GM13977 (cell line): ENCODE results near the gene CERS4.
"Not testable (repeated sequence)": the region's sequence is repeated elsewhere in the genome, so short reads cannot be mapped to it uniquely, and the experiment has no call there.

Experiments
- DNase-seq: peaks from one replicate; pipeline ENCODE4 v3.0.0; 2012; ENCODE audit warnings: low spot score
- CTCF ChIP-seq: IDR thresholded peaks from 2 replicates; pipeline ENCODE4 v1.5.1; 2012; ENCODE audit warnings: mild to moderate bottlenecking, control low read depth; ENCODE audit not compliant: insufficient read depth; ENCODE audit errors: extremely low read depth, missing control alignments
- in situ Hi-C: fragments of 300-500 bp; cut with MboI; formaldehyde crosslinking; loops from one replicate; pipeline ENCODE4 v1.12.0; 2022; ENCODE audit warnings: low sequenced_read_pairs, low pct_unique_long_range_greater_than_20kb, mixed read lengths, inconsistent platforms; ENCODE audit not compliant: unreplicated experiment

CERS4 gene

GRCh38 chr19:8259142-8259921, 50.2 kb downstream of the CERS4 start:
- TF ChIP-seq CTCF, result no peak
- in situ Hi-C loops, result no loop called here
- DNase-seq, result no peak

- no peak for TF ChIP-seq CTCF
- in situ Hi-C loops, result no loop called here
These were observed 50.7 kb downstream of the CERS4 start for GRCh38 chr19:8259922-8260247.

GRCh38 chr19:8261347-8261746, 52.2 kb downstream of the CERS4 start:
- no peak for DNase-seq
- in situ Hi-C loops, result no loop called here
- TF ChIP-seq CTCF, result no peak

More at GRCh38 chr19:8259922-8260247, 50.7 kb downstream of the CERS4 start:
- DNase-seq, result no peak

- TF ChIP-seq CTCF, result no peak
- DNase-seq, result no peak
- in situ Hi-C loops, result no loop called here
These were observed 52.7 kb downstream of the CERS4 start for GRCh38 chr19:8261881-8262280.

- no peak for DNase-seq
- TF ChIP-seq CTCF, result no peak
- in situ Hi-C loops, result no loop called here
These were observed 53.3 kb downstream of the CERS4 start for GRCh38 chr19:8262431-8262830.

GRCh38 chr19:8264248-8264647, 55.1 kb downstream of the CERS4 start:
- DNase-seq, in situ Hi-C loops: not testable (repeated sequence)

GRCh38 chr19:8265872-8266271, 56.7 kb downstream of the CERS4 start:
- DNase-seq, result no peak
- in situ Hi-C loops, result no loop called here
- no peak for TF ChIP-seq CTCF
